ENCODE measurements around the gene RTRAF. TPM values are rescaled to one million over a fixed set of nuclear protein-coding genes. Genes with fewer than 3 reads are reported as not detected.

Gene RTRAF
- total RNA-seq, 1 experiment from 2014 or later, result 251 TPM

DNA sequence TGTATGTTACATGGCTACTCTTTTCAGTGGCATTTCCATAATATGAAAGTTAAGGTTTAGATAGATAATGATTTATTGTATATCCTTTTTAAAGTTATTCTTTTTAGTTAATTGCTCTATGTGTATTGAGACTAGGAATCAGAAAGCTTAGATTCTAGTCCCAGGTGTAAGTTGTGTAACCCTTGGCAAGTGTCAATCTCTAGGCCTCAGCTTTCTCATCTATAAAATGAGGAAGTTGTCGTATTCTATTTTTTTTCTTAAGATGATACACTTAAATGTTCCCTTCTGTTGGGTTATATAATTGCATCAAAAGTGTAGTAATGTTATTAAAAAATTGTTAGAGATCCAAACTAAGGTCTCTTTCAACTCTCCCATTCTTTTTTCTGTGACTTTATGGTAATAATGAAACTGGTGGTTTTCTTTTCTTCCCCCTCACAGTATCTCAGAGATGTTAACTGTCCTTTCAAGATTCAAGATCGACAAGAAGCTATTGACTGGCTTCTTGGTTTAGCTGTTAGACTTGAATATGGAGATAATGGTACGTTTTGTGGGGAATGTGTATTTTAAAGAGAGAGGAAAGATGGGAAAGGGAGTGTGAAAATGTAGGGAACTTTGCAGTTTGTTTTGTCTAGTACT, 4.1 kb downstream of the RTRAF start:
- no peak for DNase-seq (ENCODE audit: low read depth)

GRCh38 chr14:51996148-51996746, 6.9 kb downstream of the RTRAF start:
- peak; percentile 18 for DNase-seq (ENCODE audit: low read depth)

DNA sequence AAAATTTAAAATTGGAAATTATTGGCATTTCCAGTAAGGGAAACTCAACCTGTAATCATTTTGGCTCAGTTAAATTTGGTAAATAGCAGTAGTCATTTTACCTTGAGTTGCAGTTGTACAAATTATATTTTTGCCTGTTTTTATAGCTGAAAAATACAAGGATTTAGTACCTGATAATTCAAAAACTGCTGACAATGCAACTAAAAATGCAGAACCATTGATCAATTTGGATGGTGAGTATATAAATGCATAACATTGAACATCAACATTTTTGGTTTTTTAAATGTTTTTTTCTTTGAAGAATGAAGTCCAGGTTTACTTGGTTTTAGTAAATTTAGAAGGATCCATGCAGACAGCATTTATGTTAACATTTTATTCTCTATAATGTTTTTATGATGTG, 9.0 kb downstream of the RTRAF start:
- DNase-seq (ENCODE audit: low read depth), result no peak

DNA sequence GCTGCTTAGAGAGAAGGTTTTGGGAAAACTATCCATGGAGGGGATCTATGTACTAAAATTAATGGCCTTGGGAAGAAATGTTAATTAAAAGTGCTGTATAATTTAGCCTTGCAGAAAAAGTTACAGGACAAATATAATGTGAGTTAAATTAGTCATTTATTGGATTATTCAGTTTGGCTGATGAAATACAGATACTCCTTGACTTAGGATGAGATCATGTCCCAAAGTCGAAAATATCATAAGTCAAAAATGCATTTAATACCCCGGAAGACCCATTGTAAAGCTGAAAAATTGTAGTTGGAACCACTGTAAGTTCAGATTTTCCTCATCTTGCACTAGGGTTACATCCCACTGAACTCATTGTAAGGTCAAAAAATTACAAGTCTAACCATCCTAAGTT, 9.7 kb downstream of the RTRAF start:
- DNase-seq (ENCODE audit: low read depth), result no peak

DNA sequence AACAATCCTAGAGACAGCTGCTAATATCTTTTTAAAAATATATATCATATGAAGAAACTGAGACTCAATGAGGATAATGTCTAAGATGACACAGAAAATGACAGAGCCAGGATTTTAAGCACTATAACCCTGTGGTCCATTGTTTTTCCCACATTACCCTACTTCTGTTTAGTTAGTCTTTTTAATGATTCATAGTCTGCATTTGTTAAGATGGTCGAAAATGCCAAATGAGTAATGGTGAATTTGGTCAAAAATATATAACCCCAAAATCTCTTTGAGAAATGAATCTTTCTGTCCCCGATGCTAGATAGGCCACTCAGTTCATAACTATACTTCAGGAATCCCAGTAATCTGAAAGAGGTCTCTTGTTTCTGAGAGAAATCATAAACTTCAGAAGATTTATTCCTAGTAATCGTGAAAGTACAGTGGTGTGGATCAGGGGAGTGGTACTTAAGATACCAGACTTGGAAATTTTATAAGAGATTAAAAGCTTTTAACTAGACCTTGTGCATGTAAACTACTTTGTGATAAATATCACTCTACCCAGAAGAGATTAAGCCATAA, 10.8 kb downstream of the RTRAF start:
- DNase-seq (ENCODE audit: low read depth), result no peak

DNA sequence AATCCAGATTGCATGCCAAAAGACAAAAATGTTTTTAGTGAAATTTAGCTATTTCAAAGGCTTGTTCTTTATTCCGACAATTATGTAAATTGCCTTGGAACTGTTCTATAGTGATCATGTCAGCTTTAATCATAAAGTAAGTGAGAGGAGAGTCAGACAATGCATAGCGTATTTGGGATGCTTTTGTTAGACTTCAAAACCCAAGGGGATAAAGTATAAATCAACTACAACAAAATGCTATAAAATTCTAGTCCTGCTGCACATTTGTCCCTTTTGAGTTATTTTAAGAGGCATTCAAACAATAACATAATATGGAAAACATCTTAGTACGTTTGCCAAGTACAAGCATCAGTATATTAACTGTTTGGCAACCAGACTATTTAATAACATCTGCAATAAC, 11.3 kb downstream of the RTRAF start:
- no peak for DNase-seq (ENCODE audit: low read depth)

DNA sequence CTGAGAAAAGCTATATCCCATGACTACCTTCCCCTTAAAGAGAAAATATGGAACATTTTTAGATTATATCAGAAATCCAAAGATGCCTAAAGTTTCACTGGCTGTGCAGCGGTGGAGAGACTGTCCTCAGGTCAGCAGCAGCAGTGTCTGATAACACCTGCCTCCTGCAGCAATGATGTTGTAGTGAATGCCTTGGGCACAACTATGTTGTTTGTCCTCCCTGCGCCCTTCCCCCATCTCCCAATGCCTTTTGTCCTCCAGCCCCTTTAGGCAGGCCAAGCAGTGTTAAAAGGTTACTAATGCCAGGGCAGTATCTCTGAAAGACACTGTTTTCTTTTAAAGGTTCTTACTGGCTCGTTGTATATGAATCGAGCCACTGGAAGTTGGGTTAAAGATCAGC, 13.2 kb downstream of the RTRAF start:
- no peak for DNase-seq (ENCODE audit: low read depth)

DNA sequence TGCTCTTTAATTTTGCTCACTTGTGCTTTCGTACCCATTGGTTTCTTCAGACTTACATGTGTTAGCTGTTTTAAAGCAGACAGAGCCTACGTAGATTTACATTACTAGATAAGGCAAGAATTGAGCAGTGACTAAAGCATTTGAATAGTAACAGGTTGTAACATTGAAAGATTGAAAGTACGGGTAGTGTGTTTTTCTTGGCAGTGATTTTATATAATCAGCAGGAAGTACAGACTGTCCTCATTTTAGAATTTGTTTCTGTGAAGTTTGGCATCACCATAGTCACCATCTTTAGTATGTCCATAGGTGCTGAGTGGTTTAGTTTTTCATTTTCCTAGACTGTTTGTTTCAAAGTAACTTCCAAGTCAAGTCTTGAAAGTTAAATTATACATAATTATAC, 14.0 kb downstream of the RTRAF start:
- DNase-seq (ENCODE audit: low read depth), result no peak

DNA sequence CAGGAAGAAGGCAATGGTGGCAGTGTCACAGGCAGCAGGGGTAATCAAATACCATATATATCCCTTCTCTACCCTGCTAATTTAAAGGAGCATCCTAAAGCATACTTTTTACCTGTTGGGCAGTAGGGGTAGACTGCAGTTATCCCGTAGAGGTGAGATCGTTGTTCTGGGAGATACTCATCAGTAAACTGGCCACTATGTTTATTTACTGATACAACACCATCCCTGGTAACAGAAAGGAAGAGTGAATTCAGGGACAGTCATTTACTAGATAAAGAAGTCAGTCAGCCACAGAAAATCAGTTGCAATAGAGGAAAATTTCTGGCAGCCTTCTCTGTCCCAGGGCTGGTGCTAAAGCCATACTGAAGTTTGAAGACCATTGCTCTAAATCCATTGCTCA, 16.3 kb downstream of the RTRAF start:
- DNase-seq (ENCODE audit: low read depth), result no peak

GRCh38 chr14:52006361-52006760, 17.0 kb downstream of the RTRAF start:
- DNase-seq (ENCODE audit: low read depth), result no peak

- no peak for DNase-seq (ENCODE audit: low read depth)
These were observed 17.9 kb downstream of the RTRAF start for GRCh38 chr14:52007211-52007610.

DNA sequence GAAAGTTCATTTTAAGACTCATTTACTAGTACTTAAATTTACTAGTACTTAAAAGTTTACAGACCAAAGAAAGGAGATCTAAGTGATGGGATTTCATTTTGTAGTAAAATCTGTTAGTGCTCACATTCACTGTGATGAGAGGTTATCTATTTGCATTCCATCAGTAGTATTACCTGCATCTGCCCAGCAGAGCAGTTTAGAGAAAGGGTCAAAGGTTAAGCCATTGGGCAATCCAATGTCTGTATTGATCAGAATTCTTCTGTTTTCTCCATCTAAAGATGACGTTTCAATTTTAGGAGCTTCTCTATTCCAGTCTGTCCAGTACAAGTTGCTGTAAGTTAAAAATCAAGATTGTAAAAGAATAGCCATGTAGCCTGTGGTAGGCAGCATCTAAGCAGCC, 18.3 kb downstream of the RTRAF start:
- no peak for DNase-seq (ENCODE audit: low read depth)

DNA sequence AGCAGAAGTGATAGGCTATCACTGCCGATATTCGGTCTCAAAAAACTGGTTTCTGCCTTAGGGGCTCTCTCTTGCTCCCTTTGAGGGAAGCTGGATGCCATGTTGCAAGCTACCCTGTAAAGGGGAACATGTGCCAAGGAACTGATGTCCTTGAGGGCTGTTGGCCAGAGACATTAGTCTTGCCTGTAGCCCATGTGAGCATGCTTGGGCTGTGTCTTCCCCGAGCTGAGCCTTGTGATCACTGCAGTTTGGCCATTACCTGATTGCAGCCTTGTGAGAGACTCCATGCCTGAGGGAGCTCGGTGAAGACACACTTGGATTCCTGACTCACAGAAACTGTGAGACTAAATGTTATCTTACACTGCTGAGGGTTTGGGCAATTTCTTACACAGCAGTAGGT, 18.8 kb downstream of the RTRAF start:
- no peak for DNase-seq (ENCODE audit: low read depth)

- DNase-seq (ENCODE audit: low read depth), result no peak
These were observed 20.9 kb downstream of the RTRAF start for GRCh38 chr14:52010173-52010693.

DNA sequence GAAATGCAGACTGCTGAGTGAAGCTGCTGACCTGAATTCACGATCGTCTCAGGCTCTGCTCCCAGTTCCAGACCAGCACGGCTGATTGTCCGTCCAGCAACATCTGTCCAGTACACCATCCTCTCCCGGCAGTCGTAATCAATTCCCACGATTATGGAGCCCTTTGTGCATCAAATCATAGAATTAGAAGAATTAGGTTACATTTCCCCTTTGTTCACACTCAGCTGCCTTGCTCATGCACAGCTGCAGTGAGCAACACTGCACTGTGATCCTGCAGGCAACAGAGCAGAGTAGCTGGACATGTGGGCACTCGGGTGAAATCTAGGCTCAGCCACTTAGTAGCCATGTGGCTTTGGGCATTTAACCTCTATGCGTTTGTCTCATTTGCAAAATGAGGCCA, 22.2 kb downstream of the RTRAF start:
- DNase-seq (ENCODE audit: low read depth), result no peak

GRCh38 chr14:52012635-52013034, 23.3 kb downstream of the RTRAF start:
- DNase-seq (ENCODE audit: low read depth), result no peak

DNA sequence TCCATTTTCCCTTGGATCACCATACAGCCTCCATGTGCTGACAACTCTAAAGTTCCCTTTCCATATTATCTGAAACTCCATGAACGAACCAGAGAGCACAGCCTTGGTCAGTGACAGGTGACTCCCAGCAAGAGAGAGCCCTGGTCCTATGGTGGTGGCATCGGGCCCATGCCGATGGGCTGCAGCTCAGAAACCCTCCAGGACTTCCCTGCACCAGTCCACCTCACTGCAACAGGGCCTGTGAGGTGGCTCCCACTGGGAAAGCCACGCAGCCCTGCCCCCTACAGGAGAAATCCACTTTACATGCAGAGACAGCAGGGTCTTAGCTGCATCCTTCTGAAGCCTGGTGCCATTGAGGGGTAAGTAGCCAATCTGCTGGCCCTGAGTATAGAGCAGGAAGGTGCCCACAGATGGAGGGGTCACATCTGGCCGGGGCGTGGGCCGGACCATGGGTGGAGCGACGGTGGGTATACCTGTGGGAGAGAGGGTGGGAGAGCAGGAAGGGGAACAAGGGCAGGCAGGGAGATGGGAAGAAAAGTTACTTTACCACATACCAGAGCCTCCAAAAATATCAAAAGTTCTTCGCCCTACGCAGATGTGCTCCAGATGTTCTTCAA, 24.7 kb downstream of the RTRAF start:
- DNase-seq (ENCODE audit: low read depth), result no peak

- DNase-seq (ENCODE audit: low read depth), result no peak
These were observed 25.4 kb downstream of the RTRAF start for GRCh38 chr14:52014601-52015267.

GRCh38 chr14:52015411-52016030, 26.2 kb downstream of the RTRAF start:
- DNase-seq (ENCODE audit: low read depth), result peak; percentile 38

- no peak for DNase-seq (ENCODE audit: low read depth)
These were observed 28.9 kb downstream of the RTRAF start for GRCh38 chr14:52018252-52018651.

DNA sequence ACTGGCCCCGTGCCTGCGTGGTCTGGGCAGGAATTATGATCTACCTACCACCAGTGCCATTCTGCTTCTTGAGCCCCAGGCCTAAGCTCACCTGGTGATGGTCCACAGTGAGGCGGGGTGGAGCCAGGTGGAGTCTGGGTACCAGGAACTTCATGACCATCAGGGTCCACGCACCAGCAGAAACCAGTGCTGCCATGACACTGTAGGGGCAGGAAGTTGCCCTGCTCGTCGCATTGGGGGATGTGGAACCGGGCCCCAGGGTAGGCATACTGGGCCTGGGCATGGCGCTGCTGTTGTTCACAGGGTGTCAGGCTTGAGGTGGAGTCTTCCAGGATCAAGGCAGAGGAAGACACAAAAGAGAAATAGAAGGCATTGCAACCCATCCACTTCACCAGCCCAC, 29.6 kb downstream of the RTRAF start:
- DNase-seq (ENCODE audit: low read depth), result no peak

Data from HT1080 (cell line).